ENCODE measurements around the gene TSHZ2. TPM values are rescaled to one million over a fixed set of nuclear protein-coding genes. Genes with fewer than 3 reads are reported as not detected.

Gene TSHZ2
- total and polyA plus RNA-seq, 9 of the 15 experiments (the other 6 are each of a cell fraction or from before 2014, with no cell fraction given): 0.03 to 0.20 (median 0.05) TPM; not detected in 4

DNA sequence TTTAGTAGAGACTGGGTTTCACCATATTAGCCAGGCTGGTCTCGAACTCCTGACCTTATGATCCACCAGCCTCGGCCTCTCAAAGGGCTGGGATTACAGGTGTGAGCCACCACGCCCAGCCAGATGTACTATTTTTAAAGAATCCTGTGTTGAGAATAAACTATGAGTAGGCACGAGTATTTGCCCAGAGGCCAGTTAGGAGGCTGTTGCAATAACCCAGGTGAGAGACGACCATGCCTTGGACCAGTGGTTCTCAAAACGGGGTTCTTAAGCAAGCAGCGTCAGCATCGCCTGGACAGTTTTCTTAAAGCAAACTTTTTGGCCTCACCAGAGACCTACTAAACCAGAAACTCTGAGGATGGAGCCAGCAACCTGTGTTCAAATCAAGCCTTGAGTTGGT is 362.7 kb downstream of the TSHZ2 start:
- ChIA-PET POLR2A (no interaction called here), CTCF (ENCODE audit: low intra/inter-chr PET ratio) (no interaction called here)
- no peak for ATAC-seq
- 57% methylated on average over 7 of the region's 8 CpGs for WGBS (ENCODE audit: insufficient coverage, low coverage, missing lambda C conversion rate)
- H3K9me1 ChIP-seq (ENCODE audit: control insufficient read depth, insufficient read depth, low read length): peaks cover 7% of the 10 kb centered on the region
- no peaks in the 10 kb centered on the region for H3K79me2 ChIP-seq (ENCODE audit: control insufficient read depth, insufficient read depth, low read length)
- no peaks in the 10 kb centered on the region for H3K27me3 ChIP-seq (ENCODE audit: control insufficient read depth in 2 of 2, insufficient read depth in 2 of 2, low read length in 2 of 2)
- in situ Hi-C loops (cut with MboI) (no loop called here), intact Hi-C loops (cut with micrococcal nuclease) (loop anchor here (5.0 kb wide), 1 partner anchor 118 kb away; no protein-coding TSS in a partner anchor)
- no peak for FAIRE-seq
- no peak for DNase-seq (ENCODE audit: extremely low read depth in 1 of 4, low spot score in 3 of 4)
- H3K4me1 ChIP-seq (replicated peaks in 1 of 2; ENCODE audit: control insufficient read depth in 2 of 2, insufficient read depth in 2 of 2, low read length in 2 of 2): peaks cover 13 to 34% of the 10 kb centered on the region in 2 experiments
- no TSS peak for BruUV-seq (replicated peaks)
- no peaks in the 10 kb centered on the region for H3K9me3 ChIP-seq (replicated peaks; ENCODE audit: control insufficient read depth, insufficient read depth, low read depth, low read length)
- no peak overlapping the region for H3K4me3 ChIP-seq
- no peaks in the 10 kb centered on the region for H4K20me1 ChIP-seq (replicated peaks; ENCODE audit: control insufficient read depth, insufficient read depth, low read length)
- TF ChIP-seq ZNF785 (CRISPR knock-in tag; IDR thresholded peaks at IDR 0.05) (no peak), ZBED1 (IDR thresholded peaks at IDR 0.05) (no peak), DMBX1 (CRISPR knock-in tag; IDR thresholded peaks at IDR 0.05; ENCODE audit: borderline replicate concordance) (no peak), ZNF253 (CRISPR knock-in tag; conservative IDR thresholded peaks at IDR 0.05) (no peak), ZBTB43 (CRISPR knock-in tag; IDR thresholded peaks at IDR 0.05) (no peak), ARHGAP35 (IDR thresholded peaks at IDR 0.05; ENCODE audit: partially characterized antibody) (no peak), ZNF668 (CRISPR knock-in tag; IDR thresholded peaks at IDR 0.05) (no peak), RBM25 (IDR thresholded peaks at IDR 0.05; ENCODE audit: low read depth, low read length, severe bottlenecking) (no peak), TRIM25 (IDR thresholded peaks at IDR 0.05; ENCODE audit: borderline replicate concordance) (no peak), ZNF121 (CRISPR knock-in tag; conservative IDR thresholded peaks at IDR 0.05) (no peak), CBX3 (IDR thresholded peaks at IDR 0.05; ENCODE audit: borderline replicate concordance in 1 of 2, low read length in 2 of 2) (no peak), ZNF583 (CRISPR knock-in tag; IDR thresholded peaks at IDR 0.05) (no peak), ZNF780A (CRISPR knock-in tag; IDR thresholded peaks at IDR 0.05) (no peak), ZNF77 (CRISPR knock-in tag; IDR thresholded peaks at IDR 0.05) (no peak), ZNF436 (CRISPR knock-in tag; IDR thresholded peaks at IDR 0.05) (no peak)
- no peak overlapping the region for H3K4me2 ChIP-seq (ENCODE audit: insufficient read depth, low read length)
- H3K36me3 ChIP-seq (ENCODE audit: control insufficient read depth, insufficient read depth, low read length): no peaks in the 10 kb centered on the region
- no peak overlapping the region for H3K9ac ChIP-seq (ENCODE audit: insufficient read depth in 1 of 2, low read depth in 2 of 2, low read length in 2 of 2)
- H2AFZ ChIP-seq (ENCODE audit: low read depth, low read length): no peak overlapping the region
- no peak overlapping the region for H3K27ac ChIP-seq (ENCODE audit: extremely low read depth, low read depth, low read length)
